ENCODE measurements around the gene FBXL7. TPM values are rescaled to one million over a fixed set of nuclear protein-coding genes. Genes with fewer than 3 reads are reported as not detected.

The FBXL7 gene
- total RNA-seq, 1 experiment from 2014 or later, result 7.6 TPM

DNA sequence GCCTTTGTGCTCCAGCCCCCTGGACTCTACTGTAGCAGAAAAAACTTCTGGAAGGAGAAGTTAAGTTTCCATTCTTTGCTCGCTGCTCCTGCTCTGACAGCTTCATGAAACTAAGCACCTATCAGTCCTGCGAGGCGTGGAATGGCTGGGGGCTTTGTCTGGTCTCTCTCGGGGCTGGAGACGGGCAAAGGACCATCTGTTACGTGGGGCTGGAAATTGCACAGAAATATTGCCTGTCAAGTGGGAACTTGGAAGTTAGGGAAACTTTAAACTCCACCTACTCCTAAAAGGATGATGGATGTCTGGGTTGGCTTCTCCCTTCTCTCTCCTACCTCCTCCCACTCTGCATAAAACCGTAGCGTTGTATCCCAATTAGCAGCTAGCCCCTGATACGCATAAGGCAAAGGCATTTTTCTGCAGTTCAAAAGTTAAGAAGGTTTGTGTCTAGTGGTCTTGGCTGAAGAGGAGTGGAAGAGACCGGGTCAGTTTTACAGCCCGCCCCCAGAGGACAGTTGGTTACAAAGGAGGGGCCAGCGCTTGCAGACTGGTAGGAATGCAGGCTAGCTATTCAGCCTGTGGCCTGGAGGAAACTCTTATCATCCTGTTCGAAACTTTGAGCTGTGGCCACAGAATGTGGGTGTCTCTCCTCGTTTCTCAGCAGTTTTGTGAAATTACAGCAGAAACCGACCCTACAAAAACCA is 1.3 kb downstream of the FBXL7 start:
- peak; percentile 82 for DNase-seq (ENCODE audit: low read depth)

DNA sequence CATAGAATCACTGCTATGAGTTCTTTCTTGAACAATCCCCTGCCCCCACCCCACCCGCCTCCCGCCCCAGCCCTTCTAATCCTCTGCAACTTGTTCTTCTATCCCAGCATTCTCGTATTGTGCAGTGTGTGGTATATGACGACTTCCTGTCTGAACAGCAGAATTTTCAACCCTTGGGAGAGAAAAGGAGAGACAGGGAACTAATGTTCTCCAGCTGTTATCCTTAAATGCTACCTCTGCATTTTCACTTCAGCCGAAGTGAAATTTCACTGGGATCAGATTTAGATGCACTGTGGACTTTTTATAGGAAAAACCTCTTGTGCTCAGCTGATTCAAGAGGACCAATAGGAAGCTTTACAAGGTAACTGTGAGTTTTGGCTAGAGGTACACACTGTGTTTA is 2.2 kb downstream of the FBXL7 start:
- peak; percentile 70 for DNase-seq (ENCODE audit: low read depth)

DNA sequence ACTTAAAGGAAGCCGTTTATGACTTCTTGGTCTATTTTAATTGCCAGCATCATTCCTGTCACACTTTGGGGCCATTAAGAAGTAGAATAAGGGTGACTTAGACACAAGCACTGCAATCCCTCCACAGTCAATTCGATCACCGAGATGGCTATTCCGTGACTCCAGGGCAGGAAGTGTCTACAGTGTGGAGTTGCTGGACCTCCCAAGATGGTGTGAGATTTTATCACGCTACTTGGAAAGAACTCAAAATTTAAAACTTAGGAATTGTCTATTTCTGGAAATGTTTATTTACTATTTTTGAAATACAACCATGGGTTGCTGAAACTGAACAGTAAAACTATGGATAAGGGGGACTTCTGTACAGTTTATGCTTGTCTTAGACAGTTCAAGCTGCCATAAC is 6.2 kb downstream of the FBXL7 start:
- DNase-seq (ENCODE audit: low read depth), result no peak

DNA sequence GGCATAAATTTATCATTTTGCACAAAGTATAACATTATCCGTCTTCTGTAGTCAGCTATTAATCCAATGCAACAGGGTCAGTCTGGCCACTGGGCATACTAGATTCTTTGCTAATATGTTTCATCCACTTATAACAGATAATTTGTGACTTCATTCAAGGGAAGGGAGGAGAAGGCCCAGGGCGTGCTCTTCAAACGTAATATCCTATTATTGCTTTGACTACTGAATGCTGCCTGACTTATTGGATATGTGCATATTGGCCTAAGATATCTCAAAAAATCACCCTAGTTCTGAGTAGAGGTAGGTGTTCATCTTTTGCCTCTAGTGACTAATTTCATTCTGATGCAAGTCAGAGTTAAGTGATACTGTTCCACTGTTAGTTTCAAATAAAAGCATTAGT is 6.9 kb downstream of the FBXL7 start:
- no peak for DNase-seq (ENCODE audit: low read depth)

DNA sequence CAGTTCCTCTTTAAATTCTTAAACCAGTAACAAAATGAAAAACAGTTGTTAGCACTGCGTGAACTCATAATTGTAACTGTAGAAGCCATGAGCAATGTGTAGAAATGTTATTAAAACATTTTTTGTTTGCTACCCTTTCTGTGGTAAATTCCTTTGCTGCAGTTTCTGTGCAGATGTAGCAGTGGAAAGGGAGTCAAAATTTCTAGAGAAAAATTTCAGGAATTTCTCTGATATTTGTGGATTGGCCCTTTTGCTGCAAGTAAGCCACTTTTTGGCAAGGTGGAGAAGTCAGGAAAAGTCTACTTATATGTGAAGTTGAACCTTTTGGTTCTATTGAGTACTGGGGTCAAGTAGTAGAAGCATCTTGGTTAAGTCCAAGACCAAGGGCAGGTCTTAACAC is 10.1 kb downstream of the FBXL7 start:
- peak; percentile 65 for DNase-seq (ENCODE audit: low read depth)

DNA sequence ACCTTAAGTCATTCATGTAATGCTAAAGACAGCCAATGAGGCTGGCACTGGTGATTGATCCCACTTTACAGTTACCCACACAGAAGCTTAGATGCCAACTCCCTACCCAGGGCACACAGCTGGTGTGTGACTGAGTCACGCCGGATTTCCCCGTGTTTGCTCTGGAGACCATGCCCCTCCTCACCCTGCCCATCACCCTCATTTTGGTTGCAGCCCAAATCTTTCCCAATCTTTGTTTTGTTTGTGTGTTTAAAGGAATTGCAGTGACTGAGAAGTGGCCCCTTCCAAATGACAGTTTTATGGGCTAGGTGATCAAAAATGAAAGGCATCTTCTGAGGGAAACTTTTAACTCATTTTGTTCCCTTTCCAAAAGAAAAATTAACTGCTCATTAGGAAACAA is 10.9 kb downstream of the FBXL7 start:
- DNase-seq (ENCODE audit: low read depth), result peak; percentile 74

DNA sequence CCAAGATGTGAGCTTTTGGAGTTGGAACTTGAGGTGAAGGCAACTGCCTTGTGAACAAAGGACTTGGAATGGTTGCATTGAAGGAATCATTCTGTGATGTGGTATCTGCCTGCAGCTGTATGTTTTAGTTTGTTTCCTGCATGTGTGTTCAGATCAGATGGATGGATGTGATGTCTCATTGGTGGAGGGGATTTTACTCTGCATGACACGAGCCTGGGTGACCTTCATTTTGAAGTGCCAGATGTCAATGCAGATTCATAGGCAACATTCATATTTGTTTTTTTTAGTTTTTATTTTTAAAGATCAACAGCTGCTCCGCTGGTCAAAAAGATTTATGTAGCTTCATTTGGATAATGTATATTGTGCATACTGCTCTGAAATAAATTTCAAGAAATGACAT is 13.5 kb downstream of the FBXL7 start:
- no peak for DNase-seq (ENCODE audit: low read depth)

DNA sequence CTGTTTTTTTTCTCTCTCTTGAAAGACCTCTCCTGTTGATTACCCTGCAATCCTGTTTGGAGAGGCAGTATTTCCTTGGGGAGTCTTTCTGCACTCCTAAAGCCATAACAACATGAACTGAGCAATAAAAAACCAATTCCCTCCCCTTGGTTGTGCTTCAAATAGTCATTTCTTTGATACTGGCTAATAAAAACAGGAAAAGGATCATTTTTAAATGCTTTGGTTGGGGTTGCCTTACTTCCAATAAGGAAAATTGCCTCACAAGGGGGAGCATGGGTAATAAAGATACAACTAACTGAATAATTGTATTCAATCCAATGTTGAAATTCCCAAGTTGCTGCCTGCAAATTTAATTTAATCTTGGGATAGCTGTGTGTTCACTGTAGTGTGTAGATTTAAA is 13.9 kb downstream of the FBXL7 start:
- no peak for DNase-seq (ENCODE audit: low read depth)

DNA sequence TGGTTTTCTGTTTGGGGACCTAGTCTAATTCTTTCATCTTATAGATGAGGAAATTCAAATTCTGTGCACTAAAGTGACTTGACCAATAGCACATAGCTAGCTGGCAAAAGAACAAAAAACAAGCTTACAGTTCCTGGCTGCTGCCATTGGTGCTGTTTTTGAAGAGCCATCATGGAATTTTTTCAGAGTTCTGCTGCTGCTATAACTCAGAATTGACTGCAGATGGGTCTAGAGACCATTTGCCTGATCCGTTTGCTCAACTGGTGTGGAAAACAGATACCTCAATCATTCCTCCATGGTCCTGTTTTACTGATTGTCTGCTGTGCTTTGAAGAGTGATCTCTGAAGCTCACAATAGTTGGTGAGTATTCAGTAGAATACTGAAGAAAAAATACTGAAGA is 15.2 kb downstream of the FBXL7 start:
- DNase-seq (ENCODE audit: low read depth), result no peak

DNA sequence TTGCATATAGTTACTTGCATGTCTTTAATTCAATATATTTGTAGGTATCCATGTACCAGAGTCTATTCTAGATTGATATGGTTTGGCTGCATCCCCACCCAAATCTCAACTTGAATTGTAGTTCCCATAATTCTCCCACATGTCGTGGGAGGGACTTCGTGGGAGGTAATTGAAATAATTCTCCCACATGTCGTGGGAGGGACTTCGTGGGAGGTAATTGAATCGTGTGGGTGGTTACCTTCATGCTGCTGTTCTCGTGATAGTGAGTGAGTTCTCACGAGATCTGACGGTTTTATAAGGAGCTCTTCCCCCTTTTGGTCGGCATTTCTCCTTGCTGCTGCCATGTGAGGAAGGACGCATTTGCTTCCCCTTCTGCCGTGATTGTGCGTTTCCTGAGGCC is 16.5 kb downstream of the FBXL7 start:
- no peak for DNase-seq (ENCODE audit: low read depth)

DNA sequence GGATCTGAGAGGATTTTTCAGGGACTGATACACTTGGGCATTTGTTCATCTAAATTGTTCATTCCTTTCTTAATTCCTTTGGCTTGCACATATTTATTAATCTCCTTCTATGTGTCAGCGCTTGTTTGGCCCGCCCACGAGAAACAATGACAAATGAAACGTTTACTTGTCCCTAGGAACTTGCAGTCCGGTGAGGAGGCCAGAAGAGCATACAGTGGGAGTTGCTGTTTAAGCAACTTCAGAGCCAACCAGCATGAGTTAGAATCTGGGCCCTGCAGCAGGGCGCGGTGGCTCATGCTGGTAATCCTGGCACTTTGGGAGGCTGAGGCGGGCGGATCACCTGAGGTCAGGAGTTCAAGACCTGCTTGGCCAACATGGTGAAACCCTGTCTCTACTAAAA is 18.8 kb downstream of the FBXL7 start:
- DNase-seq (ENCODE audit: low read depth), result no peak

DNA sequence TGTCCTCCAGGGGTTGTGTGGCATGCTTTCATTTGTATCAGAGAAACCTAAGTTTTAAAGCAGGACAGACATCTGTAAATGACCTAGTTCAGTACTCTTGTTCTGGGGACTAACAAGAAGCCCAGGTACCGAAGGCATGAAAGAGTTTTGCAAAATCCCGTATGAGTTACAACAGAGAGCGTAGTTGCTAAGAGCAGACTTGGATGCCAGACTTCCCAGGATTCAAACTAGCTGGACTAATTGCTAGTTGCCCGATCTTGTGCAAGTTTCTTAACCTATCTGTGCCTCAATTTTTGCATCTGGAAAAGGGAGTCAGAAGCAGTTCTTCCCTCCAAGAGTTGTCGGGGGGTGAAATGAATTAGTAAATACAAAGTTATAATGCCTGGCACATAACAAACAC is 20.9 kb downstream of the FBXL7 start:
- DNase-seq (ENCODE audit: low read depth), result no peak

DNA sequence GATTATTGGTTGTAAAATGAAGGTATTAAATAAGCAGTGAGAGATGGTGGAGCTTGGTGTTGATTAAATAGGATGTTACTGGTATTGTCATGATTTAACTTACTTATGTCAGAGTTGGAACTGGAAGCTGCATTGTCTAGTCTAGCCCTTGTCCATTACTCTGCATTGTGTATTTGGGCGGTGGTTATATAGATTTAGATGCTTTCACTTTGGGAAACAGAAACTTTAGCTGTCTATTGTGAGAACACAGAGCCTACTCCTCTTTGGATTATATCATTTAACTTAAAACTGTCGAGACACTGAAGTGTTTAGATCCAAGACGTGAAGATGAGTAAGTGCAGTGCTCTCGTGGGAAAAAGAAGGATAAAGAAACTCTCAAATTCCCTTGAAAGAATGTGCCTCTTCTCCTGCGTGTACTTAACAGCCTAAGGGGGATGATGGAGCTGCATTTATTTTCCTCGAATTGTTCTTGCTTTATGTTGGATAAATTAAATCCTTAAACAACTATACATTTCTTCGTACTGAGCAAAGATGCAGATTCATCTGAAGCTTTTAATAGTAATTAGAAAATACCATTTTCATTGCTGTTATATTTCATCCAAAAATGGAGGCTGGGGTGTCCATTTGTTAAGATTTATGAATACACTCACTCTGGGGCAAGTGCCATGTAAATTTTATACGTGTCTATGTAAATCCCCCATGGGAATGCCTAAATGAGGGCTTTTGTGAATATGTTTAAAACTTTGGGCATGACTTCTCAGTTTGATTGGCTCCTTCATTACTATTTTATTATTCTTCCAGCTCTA is 21.6 kb downstream of the FBXL7 start:
- DNase-seq (ENCODE audit: low read depth), result peak; percentile 35

DNA sequence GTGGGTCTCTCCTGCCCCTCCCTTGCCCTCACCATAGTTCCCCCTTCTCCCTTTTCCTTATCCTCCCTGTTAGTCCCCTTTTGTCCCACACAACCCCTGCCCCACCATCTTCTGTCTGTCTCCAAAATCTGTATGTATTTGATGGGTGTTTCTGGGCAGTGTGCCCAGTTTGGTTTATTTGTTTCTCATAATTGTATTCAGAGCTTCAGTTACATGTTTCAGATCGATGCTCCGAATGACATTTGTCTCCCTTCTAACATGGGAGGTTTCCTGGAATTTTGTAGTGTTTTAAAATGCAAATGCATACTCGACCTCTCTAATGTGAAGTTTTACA is 22.2 kb downstream of the FBXL7 start:
- DNase-seq (ENCODE audit: low read depth), result no peak

DNA sequence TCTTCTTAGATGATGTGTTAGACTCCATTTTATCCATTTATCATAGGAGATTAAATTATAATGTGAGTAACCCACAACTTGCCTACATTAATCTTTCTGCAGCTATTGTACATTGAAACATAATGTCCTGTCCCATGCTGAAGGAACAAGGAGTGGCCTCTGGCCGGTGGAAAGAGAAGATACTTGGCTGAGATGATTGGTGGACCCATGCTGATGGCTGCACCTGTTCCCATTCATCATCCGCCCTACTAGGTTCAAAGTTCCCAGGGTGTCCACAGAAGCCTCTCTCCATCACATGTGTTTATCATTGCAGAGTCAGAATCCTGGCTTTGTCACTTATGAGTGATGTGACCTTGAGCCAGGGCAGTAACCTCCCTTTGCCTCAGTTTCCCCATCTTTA is 24.7 kb downstream of the FBXL7 start:
- DNase-seq (ENCODE audit: low read depth), result peak; percentile 76

DNA sequence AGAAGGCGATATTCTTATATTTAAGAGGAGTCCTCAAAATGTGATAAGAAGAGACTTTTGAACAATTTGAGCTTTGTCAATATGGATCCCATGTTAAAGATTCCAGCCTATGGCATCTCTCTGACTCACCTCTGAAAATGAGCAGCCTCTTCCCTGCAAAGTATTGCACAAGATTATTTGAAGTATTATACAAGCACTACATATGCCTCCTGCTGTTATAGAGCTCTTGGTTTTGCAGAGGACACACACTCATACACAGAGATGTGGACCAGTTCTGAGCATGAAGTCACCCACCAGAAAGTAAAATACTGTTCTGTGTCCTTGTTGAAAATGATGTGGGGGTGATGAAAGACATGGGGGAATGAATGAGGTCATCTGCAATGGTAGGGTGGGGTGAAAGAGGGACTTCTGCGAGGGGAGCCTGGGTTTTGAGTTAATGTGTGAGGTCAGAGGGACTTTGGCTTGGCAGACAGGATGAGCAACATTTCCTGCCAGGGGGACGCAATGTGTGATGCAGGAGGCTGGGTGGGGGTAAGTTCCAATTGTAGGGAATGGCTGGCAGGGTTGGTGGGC is 25.8 kb downstream of the FBXL7 start:
- DNase-seq (ENCODE audit: low read depth), result peak; percentile 44

DNA sequence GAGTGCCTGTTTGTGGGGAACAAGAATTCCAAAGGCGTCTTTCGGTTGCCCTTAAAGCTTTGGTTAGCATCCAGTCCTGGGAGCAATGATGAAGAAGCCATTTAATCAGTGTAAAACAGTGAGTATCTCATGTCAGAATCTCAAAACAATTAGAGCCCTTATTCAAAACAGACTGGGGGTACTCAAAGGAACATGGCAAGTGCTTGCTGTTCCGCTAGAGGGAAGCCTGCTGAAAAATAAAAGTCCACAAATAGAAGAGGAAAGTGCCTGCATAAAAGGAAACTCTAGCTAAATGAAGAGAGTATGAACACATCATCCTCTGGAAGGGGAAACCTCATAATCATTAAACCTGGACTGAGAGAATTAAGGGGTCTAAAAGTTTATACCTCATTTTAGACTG is 26.4 kb downstream of the FBXL7 start:
- DNase-seq (ENCODE audit: low read depth), result no peak

DNA sequence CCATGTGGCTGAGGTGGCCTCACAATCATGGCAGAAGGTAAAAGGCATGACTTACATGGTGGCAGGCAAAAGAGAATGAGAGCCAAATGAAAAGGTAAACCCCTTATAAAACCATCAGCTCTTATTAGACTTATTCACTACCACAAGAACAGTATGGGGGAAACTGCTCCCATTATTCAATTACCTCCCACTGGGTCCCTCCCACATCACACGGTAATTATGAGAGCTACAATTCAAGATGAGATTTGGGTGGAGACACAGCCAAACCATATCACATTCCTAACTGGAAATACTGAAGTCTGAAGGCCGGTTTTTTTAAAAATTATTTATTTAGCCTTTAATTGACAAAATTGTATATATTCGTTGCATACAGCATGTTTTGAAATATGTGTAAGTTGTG is 28.5 kb downstream of the FBXL7 start:
- DNase-seq (ENCODE audit: low read depth), result no peak

DNA sequence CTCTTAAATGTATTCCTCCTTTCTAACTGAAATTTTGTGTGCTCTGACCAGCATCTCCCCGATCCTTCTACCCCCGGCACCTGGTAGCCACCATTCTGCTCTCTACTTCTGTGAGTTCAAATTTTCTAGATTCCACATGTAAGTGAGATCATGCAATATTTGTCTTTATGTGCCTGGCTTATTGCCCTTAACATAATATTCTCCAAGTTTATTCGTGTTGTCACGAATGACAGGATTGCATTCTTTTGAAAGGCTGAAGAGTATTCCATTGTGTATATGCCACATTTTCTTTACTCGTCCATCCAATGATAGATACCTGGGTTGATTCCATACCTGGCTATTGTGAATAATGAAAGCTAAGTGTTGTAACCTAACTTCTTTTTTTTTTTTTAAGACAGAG is 29.0 kb downstream of the FBXL7 start:
- DNase-seq (ENCODE audit: low read depth), result no peak

DNA sequence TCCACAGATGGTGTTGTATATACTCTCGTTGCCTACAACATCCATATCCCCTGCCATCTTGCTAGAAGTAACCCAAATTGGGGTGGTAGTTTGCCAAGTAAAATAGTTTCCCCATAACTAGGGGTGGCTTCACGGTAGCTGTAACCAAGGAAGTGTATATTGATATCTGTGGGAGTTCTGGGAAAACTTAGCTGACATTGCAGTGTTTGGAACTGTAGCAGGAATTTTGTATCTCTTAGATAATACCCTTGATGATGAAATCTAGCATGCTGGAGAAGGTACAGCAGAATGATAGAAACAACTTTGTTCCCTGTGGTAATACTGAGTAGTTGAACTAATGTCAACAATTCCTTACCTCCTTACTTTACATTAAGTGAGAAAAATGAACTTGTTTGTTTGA is 29.8 kb downstream of the FBXL7 start:
- no peak for DNase-seq (ENCODE audit: low read depth)

DNA sequence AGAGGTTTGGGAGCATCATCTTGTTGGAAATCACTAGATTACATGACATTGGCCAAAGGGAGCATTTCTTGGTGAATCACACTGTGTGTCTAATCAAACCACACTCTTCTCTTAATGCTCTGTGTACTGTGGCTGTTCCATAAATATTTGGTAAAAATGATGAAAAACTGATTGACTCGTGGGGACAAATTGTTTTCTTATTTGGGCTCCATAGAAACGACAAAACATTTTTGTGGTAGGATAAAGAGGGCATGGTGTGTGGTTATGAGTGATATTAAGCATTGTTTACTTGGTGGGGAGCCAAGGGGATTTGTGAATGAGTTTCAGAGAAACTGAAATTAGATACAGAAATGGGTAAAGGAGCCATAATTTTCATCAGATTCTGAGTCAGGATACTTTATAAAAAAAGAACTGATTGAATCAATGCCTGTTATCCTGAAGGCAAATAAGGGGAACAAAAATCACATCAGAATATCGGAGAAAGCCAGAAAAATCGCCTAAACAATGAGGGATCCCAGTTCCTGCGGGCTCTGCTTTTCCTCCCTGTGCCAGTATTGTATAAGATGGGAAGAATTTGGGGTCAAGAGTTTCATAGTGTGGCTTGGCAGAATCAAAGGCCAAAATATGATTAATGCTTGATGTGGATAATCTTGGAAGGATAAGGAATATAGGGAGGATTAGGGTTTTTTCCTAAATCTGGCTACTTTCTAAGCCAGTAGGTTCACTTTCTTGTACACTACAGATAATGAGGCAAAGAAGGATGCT is 33.3 kb downstream of the FBXL7 start:
- peak; percentile 97 for DNase-seq (ENCODE audit: low read depth)

DNA sequence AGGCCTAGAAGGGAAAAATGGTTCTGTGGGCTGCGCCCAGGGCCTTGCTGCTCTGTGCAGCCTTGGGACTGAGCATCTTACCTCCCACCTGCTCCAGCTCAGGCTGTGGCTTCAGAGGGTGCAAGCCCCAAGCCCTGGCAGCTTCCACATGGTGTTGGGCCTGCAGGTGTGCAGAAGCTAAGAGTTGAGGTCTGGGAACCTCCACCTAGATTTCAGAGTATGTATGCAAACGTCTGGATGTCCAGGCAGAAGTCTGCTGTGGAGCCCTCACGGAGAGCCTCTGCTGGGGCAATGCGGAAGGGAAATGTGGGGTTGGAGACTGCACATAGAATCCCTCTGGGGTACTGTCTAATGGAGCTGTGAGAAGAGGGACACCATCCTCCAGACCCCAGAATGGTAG is 36.0 kb downstream of the FBXL7 start:
- no peak for DNase-seq (ENCODE audit: low read depth)

All from LHCN-M2 (cell line).